GM19035 (cell line): ENCODE data around the gene RPL18.
"Not testable (repeated sequence)": the region's sequence is repeated elsewhere in the genome, so short reads cannot be mapped to it uniquely, and the experiment has no call there.

Source experiments
- ATAC-seq: cut with Tn5 transposase; IDR thresholded peaks from one replicate; pipeline ENCODE4 v1.9.1; 2021; ENCODE audit not compliant: unreplicated experiment

Gene RPL18

GRCh38 chr19:48644839-48645619 is 26.1 kb upstream of the RPL18 start:
- ATAC-seq, result peak; percentile 55

GRCh38 chr19:48644355-48644754 is 25.4 kb upstream of the RPL18 start:
- ATAC-seq, result no peak

GRCh38 chr19:48642862-48643261 is 23.9 kb upstream of the RPL18 start:
- ATAC-seq, result no peak

- ATAC-seq, result no peak
These were observed 22.9 kb upstream of the RPL18 start for GRCh38 chr19:48641850-48642249.

GRCh38 chr19:48639483-48640375 is 20.8 kb upstream of the RPL18 start:
- ATAC-seq, result no peak

- ATAC-seq, result no peak
These were observed 19.9 kb upstream of the RPL18 start for GRCh38 chr19:48638831-48639381.

- peak; percentile 16 for ATAC-seq
These were observed 19.2 kb upstream of the RPL18 start for GRCh38 chr19:48637948-48638830.

- ATAC-seq, result peak; percentile 61
These were observed 18.5 kb upstream of the RPL18 start for GRCh38 chr19:48637449-48637947.

- no peak for ATAC-seq
These were observed 18.0 kb upstream of the RPL18 start, which contains the start of gene DBP for GRCh38 chr19:48636859-48637448. TSS of gene DBP (minus strand) at chr19:48637379. CDS start at chr19:48636994, 385 bp downstream.

- ATAC-seq, result no peak
These were observed 17.2 kb upstream of the RPL18 start for GRCh38 chr19:48635966-48636858.

GRCh38 chr19:48635263-48635965 is 16.4 kb upstream of the RPL18 start:
- ATAC-seq, result peak; percentile 10

GRCh38 chr19:48634424-48635262 is 15.7 kb upstream of the RPL18 start:
- ATAC-seq, result peak; percentile 33

GRCh38 chr19:48634036-48634342 is 15.0 kb upstream of the RPL18 start:
- no peak for ATAC-seq

GRCh38 chr19:48633148-48634035 is 14.4 kb upstream of the RPL18 start:
- ATAC-seq, result no peak

- ATAC-seq, result no peak
These were observed 13.7 kb upstream of the RPL18 start for GRCh38 chr19:48632692-48633147.

- ATAC-seq, result not testable (repeated sequence)
These were observed 13.3 kb upstream of the RPL18 start for GRCh38 chr19:48632286-48632685.

GRCh38 chr19:48631225-48631624 is 12.2 kb upstream of the RPL18 start:
- no peak for ATAC-seq
